Forelimb muscle (tissue), 1 donor: ENCODE results near the gene SPATA20. TPM values are rescaled to one million over a fixed set of nuclear protein-coding genes. Genes with fewer than 3 reads are reported as not detected.

Experiments
- DNase-seq: peaks from one replicate; pipeline ENCODE4 v3.0.0-alpha.2; 2013; ENCODE audit warnings: low read depth
- polyA plus RNA-seq: library from polyadenylated mRNA; unstranded; fragments of 120-200 nt; gene quantifications from one replicate; pipeline ENCODE4 v1.2.1, GENCODE V29; 2013; ENCODE audit not compliant: insufficient read length

Gene SPATA20
- polyA plus RNA-seq, 1 donor = 24.3 TPM

- DNase-seq = no peak
Observed at GRCh38 chr17:50577451-50577954, 30.5 kb downstream of the SPATA20 start.

GRCh38 chr17:50578173-50578572 lies 31.2 kb downstream of the SPATA20 start:
- DNase-seq = no peak

- no peak for DNase-seq
Observed at GRCh38 chr17:50579399-50579798, 32.4 kb downstream of the SPATA20 start.

GRCh38 chr17:50580646-50581045 lies 33.7 kb downstream of the SPATA20 start:
- DNase-seq = no peak

DNA sequence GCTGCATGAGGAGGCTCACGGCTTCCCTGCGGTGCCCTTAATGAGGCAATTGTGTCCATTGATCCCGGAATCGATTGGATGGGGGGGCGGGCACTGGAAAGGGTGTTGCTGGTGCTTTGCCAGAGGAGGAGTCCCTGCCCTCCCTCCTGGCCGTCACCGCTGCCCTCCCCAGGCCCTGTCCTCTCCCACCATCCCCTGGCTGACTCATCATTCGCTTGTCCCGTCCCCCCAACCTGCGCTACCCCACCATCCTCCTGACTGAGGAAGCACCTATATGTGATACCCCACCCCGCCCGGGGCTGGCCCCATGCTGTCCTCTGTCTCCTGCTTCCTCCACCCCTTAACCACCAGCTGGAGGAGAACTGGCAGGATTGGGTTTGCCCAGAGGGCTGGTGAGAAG lies 34.3 kb downstream of the SPATA20 start:
- DNase-seq = no peak

- no peak for DNase-seq
Observed at GRCh38 chr17:50582741-50583140, 35.8 kb downstream of the SPATA20 start.

DNA sequence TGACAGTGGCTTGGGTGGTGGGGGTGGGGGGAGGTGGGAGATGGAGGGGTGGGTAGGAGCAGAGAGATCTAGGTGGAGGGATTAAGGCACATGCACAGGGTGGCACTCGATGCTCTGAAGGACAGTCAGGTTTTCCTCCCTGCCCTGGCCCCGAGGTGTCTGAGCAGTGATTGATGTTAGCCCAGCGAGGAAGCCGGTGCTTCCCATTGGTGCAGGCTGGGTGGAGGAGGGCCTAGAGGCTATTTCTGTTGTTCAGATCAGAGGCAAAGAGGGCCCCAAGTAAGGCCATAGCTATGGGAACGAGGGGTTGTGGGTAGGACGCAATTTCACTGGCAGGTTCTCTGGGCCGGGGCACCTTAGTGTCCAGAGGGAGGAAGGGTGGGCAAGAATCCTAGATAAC lies 36.7 kb downstream of the SPATA20 start:
- no peak for DNase-seq

DNA sequence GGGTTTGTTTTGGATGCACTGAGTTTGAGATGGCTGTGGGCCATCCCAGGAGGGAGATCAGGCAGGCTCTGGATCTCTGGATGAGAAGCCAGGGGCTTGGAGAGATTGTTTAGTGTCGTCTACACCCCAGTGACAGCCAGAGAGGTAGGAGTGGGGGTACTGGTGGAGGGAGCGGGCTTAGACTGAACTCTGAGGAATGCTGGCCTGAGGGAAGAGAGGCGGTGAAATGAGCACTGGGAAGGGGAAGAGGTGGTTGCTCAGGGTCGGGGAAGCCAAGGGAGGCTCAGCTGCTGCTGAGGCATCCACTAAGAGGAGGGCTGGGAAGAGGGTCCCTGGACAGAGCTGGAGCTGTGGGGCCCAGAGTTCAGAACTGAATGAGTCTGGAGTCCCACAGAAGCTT lies 37.1 kb downstream of the SPATA20 start:
- no peak for DNase-seq

- DNase-seq = no peak
Observed at GRCh38 chr17:50584749-50585148, 37.8 kb downstream of the SPATA20 start.

GRCh38 chr17:50585346-50585745 lies 38.4 kb downstream of the SPATA20 start:
- DNase-seq = no peak

DNA sequence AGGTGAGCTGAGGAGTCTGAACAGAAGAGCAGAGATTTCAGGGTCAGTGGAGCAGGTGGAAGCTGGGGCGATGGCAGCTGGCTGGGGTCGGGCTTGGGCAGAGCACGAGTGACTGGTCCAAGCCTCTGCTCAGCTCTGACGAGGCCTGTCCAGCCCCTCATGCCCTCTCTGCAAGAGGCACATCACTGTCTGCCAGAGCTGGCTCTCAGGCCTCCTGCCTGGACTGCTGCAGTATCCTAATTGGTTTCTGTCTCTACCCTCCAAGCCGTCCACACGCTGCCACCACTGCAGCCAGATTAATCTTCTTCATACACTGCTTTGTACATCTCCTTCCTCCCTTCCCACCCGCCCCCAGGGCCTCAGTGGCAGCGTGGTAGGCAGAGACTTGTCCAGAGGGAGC lies 38.9 kb downstream of the SPATA20 start:
- DNase-seq = no peak

GRCh38 chr17:50586421-50587247 lies 39.7 kb downstream of the SPATA20 start:
- no peak for DNase-seq

GRCh38 chr17:50587571-50587970 lies 40.6 kb downstream of the SPATA20 start:
- DNase-seq = no peak

GRCh38 chr17:50588391-50589049 lies 41.5 kb downstream of the SPATA20 start:
- DNase-seq = no peak

DNA sequence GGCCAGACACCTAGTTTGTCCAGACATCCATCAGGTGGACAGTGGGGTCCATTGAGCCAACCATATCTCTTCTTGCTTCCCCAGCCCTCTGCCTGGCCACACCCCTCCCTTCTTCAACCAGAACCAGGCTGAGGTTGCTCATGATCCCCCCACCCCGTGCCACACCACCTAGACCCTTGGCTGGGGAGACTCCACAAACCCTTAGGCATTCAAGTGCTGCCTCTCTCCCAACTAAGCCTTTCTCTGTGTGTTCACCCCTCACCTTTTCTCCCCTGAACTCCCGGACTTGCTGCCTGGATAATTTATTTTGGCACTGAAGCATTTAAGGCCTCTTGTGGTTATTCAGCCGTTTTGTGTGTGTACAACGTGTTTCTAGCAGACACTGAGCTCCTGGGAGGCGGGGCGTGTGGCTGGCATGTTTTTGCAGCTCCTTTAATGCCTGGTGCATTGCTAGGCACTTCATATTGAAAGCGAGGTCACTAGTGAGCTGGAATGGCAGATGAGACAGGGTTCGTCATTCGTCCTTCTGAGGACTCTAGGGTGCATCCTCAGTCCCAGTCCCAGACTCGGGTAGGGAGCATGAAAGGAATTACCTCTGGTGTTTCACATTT lies 42.2 kb downstream of the SPATA20 start:
- DNase-seq = no peak

DNA sequence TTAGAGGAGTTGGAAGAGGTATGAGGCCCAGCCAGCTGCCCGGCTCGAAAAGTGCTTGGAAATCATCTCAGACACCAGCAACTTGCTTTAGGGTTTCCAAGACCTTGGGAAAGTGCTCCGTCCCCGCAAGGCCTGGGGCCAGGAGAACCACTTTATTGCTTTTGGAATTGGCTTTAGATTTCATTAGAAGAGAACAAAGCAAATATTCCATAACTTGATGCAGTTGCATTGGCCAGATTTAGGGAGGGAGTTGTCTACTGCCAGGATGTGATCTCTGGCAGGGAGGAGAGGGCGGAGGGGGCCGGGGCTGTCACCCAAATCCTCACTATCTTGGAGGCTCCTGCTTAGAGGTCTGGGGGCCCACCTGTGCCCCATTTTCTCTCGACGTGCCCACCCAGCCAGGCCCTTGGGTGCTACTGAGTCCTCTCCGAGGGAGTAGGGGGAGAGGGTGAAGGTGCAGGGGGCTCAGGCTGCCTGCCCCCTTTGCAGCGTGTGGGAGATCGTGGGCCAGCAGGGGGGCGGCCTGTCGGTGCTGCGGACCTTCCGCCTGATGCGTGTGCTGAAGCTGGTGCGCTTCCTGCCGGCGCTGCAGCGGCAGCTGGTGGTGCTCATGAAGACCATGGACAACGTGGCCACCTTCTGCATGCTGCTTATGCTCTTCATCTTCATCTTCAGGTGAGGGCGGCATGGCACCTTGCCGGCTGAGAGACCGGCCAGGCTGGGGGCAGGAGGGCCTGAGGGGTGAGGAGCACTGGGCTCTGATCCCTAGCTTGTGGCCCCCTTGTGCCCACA lies 44.2 kb downstream of the SPATA20 start:
- no peak for DNase-seq

DNA sequence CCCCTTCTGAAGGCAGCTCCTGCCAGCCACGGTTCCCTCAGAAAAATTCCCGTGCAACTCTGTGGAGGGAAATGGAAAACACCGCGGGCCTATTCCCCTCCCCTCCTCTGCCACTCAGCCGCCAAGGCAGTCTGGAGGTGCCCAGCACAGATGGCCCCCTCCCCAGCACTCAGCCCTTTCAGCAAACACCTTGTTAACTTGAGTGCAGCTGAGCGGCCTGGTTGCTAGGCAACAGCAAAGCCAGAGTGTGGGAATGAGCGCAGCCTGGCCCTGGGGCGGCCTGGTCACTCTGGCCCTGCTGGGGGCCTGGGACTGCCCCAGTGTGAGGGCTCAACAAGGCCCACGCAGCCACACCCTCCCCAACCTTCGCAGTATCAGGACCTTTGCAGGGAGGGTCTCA lies 46.3 kb downstream of the SPATA20 start:
- DNase-seq = no peak

DNA sequence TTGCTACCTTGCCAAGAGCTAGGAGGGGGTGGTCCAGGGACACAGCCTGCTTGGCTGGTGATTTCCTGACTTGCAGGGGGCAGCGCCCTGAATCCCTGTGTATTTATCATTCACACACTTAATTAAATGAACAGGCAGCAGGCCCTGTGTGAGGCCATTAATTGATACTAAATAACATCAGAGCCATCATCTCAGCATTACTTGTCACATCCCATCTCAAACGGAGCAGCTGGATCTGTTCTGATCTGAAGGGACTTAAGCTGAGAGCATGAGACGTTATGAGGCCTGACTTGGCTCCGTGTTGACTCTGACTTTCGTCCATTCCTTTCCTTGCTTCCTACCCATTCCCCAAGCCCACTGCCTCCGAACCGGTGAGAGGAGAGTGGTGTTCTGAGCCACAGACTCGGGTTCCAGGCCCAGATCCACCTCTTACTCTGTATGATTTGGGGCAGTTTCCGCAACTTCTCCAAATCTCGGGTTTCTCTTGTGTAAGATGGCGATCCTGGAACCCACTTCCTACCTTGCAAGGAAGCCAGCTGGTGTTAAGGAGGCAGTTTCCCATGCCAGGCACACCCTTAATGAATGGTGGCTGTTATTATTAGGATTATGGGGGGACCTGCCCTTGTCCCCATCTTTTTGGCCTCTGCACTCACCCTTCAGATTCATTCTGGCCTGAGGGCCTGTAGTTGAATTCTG lies 47.3 kb downstream of the SPATA20 start:
- no peak for DNase-seq

GRCh38 chr17:50594892-50595291 lies 47.9 kb downstream of the SPATA20 start:
- DNase-seq = no peak

DNA sequence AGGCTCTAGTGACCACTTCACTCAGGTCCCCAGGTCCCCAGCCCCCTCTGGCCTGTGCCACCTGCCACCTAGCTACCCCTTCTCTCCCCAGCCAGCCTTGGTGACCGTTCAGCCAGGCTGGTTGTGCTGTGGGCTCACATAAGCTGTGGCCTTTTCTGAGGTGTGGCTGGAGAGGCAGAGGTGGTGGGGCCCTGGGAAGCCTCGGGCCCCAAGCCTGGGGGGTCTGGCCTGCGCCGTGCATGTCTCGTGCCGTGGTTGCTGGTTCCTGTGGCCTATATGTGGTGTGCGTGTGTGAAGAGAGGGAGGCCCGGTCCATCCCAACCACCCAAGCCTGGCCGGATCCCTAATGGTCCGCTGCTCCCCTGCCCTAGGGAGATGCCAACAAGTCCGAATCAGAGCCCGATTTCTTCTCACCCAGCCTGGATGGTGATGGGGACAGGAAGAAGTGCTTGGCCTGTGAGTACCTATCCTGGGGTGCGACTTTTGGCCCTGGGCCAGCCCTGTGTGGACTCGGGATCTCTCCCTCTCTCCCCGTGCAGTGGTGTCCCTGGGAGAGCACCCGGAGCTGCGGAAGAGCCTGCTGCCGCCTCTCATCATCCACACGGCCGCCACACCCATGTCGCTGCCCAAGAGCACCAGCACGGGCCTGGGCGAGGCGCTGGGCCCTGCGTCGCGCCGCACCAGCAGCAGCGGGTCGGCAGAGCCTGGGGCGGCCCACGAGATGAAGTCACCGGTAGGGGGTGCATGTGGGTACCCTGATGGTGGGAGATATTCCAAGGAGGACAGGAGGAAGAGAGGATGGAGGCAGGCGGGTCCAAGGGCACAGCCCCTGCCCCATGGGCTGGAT lies 49.4 kb downstream of the SPATA20 start:
- DNase-seq = no peak
